ENCODE measurements around the gene GALNT17.
"Not testable (repeated sequence)": the region's sequence is repeated elsewhere in the genome, so short reads cannot be mapped to it uniquely, and the experiment has no call there.

GALNT17 gene

DNA sequence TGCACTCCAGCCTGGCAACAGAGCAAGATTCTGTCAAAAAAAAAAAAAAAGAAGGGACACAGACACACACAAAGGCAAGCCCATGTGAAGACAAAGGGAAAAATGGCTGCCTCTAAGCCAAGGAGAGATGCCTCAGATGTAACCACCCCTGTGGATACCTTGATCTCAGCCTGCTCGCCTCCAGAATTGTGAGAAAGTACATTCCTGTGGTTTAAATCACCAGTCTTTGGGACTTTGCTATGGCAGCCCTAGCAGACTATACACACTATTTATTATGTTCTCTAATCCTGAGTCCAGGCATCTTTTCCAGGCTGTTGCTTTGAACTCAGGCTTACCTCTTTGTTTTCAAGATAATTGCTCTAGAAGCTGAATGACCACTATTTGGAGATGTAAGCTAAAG is 494.3 kb downstream of the GALNT17 start:
- DNase-seq (ENCODE audit: low read depth, low spot score): no peak
- CTCF ChIA-PET: no interaction called here

DNA sequence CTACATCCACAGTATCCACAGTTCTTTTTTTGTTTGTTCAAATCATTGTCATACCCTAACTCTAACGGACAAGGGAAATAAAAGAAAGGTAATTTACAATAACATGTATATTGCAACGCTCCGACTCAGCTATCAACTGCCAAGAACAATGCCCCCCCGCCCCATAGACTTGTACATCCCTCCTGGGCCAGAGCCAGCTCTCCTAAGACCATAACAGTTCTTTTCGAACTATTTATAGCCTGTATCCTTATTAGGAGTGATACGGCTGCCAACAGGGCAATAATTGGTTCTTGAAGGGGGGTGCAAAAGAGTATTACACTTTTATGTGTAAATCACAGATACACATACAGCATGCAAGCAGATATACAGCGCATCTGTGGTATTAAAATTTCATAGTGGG is 495.7 kb downstream of the GALNT17 start:
- ChIA-PET CTCF (no interaction called here), POLR2A (no interaction called here)
- DNase-seq (ENCODE audit: low read depth, low spot score): no peak
- H3K4me3 ChIP-seq (ENCODE audit: low read depth, low read length): no peak overlapping the region
- TF ChIP-seq, protein P1, sequence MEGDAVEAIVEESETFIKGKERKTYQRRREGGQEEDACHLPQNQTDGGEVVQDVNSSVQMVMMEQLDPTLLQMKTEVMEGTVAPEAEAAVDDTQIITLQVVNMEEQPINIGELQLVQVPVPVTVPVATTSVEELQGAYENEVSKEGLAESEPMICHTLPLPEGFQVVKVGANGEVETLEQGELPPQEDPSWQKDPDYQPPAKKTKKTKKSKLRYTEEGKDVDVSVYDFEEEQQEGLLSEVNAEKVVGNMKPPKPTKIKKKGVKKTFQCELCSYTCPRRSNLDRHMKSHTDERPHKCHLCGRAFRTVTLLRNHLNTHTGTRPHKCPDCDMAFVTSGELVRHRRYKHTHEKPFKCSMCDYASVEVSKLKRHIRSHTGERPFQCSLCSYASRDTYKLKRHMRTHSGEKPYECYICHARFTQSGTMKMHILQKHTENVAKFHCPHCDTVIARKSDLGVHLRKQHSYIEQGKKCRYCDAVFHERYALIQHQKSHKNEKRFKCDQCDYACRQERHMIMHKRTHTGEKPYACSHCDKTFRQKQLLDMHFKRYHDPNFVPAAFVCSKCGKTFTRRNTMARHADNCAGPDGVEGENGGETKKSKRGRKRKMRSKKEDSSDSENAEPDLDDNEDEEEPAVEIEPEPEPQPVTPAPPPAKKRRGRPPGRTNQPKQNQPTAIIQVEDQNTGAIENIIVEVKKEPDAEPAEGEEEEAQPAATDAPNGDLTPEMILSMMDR (IDR thresholded peaks at IDR 0.05; ENCODE audit: insufficient read depth, low read length, missing control alignments): no peak

More for the DNA sequence above, 494.3 kb downstream of the GALNT17 start:
- H3K4me3 ChIP-seq (ENCODE audit: low read depth, low read length): no peak overlapping the region
- POLR2A ChIA-PET: no interaction called here
- TF ChIP-seq, protein P1 (IDR thresholded peaks at IDR 0.05; ENCODE audit: insufficient read depth, low read length, missing control alignments): no peak

DNA sequence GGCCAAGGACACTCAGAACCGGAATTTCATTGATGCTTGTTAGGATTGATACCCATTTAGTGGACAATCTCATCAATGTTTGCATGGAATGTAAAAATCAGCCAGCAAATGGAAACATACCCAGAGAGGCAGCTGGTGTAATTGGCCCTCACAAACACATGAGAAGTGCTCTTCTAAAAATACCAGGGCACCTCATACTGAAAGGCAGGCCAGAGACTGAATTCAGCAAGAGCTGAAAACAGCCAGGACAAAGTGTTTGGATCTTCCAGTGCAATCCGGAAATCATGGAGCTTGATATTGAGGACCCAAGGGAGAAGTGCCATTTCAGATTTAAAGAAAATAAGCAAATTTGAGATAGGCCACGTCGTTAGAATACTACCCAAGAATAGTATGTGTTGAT is 498.6 kb downstream of the GALNT17 start:
- CTCF ChIA-PET: no interaction called here

DNA sequence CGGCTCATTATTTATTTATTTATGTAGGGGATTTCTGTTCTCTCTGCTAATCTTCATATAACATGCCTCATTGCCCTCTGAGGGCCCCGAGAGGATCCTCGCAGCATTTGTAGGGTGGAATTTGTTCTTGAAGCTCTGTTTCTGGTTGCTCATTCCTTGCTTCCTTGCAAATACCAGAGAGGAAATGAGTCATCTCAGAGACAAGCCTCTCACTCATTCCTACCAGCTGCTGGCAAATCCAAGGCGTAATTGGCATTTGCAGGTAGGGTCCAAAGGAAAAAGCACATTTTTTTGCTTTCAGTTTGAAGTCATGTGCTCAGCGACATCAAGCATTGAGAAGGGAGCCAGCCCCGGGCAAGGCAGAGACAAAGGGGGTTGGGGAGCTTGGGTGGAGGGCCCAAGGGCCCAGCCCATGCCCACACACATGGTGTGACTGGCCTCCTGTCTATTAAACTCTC is 501.6 kb downstream of the GALNT17 start:
- ChIA-PET POLR2A (no interaction called here), CTCF (interaction anchor here (1.3 to 1.9 kb wide), 2 partner anchors 18 to 102 kb away, joined by 3 to 4 read pairs; no protein-coding TSS in a partner anchor)
- DNase-seq (ENCODE audit: low read depth, low spot score): peak; percentile 82
- TF ChIP-seq, protein P1 (IDR thresholded peaks at IDR 0.05; ENCODE audit: insufficient read depth, low read length, missing control alignments): no peak
- no peak overlapping the region for H3K4me3 ChIP-seq (ENCODE audit: low read depth, low read length)

More for the DNA sequence above, 498.6 kb downstream of the GALNT17 start:
- DNase-seq (ENCODE audit: low read depth, low spot score): no peak
- POLR2A ChIA-PET: no interaction called here
- no peak overlapping the region for H3K4me3 ChIP-seq (ENCODE audit: low read depth, low read length)
- TF ChIP-seq, protein P1 (IDR thresholded peaks at IDR 0.05; ENCODE audit: insufficient read depth, low read length, missing control alignments): no peak

DNA sequence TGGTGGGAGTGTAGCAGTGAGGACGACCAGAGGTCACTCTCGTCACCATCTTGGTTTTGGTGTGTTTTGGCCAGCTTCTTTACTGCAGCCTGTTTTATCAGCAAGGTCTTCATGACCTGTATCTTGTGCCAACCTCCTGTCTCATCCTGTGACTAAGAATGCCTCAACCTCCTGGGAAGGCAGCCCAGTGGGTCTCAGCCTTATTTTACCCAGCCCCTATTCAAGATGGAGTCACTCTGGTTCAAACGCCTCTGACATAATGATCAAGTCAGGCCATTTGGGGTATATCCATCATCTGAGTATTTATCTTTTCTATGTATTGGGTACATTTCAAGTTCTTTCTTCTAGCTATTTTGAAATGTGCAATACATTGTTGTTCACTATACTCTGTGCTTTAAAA is 503.9 kb downstream of the GALNT17 start:
- H3K4me3 ChIP-seq (ENCODE audit: low read depth, low read length); DNase-seq (ENCODE audit: low read depth, low spot score); POLR2A ChIA-PET; CTCF ChIA-PET: not testable (repeated sequence)

DNA sequence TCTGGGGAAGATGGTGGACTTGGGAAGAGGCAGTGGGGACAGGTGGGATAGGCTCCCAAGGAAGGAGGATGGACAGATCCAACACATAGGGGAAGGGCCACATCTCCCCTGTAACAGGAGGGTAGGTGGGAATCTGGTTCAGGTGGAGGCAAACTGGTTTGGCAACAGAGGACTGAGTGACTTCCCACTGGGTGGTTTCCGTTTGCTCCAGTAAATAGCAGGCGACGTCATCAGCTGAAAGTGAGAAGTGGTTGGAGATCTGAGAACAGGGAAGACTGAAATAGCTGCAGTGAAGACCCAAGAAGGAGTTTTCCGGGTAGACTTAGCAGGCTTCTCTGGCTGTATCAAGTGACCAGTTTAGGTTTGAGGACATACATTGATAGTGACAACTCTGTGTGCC is 504.4 kb downstream of the GALNT17 start:
- POLR2A ChIA-PET: no interaction called here
- DNase-seq (ENCODE audit: low read depth, low spot score): no peak
- CTCF ChIA-PET: no interaction called here

DNA sequence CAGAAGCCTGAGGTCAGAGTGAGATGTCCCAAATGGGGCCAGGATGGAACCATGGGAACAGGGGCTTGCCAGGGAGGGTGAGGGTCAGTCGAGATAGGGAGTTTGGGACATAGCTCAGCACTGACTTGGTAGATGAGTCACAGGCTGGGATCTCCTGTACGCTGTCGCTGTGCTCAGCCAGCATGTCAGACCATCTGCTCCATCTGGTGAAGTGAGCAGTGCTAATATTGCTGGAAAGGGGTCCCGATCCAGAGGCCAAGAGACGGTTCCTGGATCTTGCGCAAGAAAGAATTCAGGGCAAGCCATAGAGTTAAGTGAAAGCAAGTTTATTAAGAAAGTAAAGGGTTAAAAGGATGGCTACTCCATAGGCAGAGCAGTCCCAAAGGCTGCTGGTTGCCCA is 505.6 kb downstream of the GALNT17 start:
- no peak overlapping the region for H3K4me3 ChIP-seq (ENCODE audit: low read depth, low read length)
- ChIA-PET CTCF (no interaction called here), POLR2A (no interaction called here)
- DNase-seq (ENCODE audit: low read depth, low spot score): no peak
- TF ChIP-seq, protein P1 (IDR thresholded peaks at IDR 0.05; ENCODE audit: insufficient read depth, low read length, missing control alignments): no peak

More for the DNA sequence above, 504.4 kb downstream of the GALNT17 start:
- TF ChIP-seq, protein P1 (IDR thresholded peaks at IDR 0.05; ENCODE audit: insufficient read depth, low read length, missing control alignments): no peak
- H3K4me3 ChIP-seq (ENCODE audit: low read depth, low read length): no peak overlapping the region
